ENCODE measurements around the gene IL4R.

The IL4R gene

GRCh38 chr16:27363246-27363632, 49.5 kb downstream of the IL4R start:
- no peak for DNase-seq

- DNase-seq, result no peak
Measured at GRCh38 chr16:27363797-27364196, 50.0 kb downstream of the IL4R start.

GRCh38 chr16:27364493-27365141, 50.8 kb downstream of the IL4R start:
- no peak for DNase-seq

GRCh38 chr16:27365142-27366089, 51.6 kb downstream of the IL4R start:
- DNase-seq, result no peak

- no peak for DNase-seq
Measured at GRCh38 chr16:27366687-27367460, 53.1 kb downstream of the IL4R start.

GRCh38 chr16:27367461-27368357, 53.9 kb downstream of the IL4R start:
- DNase-seq, result peak; percentile 76 to 87

- DNase-seq, result no peak
Measured at GRCh38 chr16:27368358-27368722, 54.6 kb downstream of the IL4R start.

- no peak for DNase-seq
Measured at GRCh38 chr16:27369806-27370205, 56.0 kb downstream of the IL4R start.

GRCh38 chr16:27370318-27370717, 56.5 kb downstream of the IL4R start:
- no peak for DNase-seq

- no peak for DNase-seq
Measured at GRCh38 chr16:27373312-27373711, 59.5 kb downstream of the IL4R start.

- DNase-seq, result no peak
Measured at GRCh38 chr16:27374221-27374803, 60.5 kb downstream of the IL4R start.

- peak; percentile 16 to 71 for DNase-seq
Measured at GRCh38 chr16:27374804-27375425, 61.1 kb downstream of the IL4R start.

- peak in 1 of 2 donors; percentile 7 for DNase-seq
Measured at GRCh38 chr16:27377666-27378485, 64.1 kb downstream of the IL4R start.

GRCh38 chr16:27378871-27379481, 65.2 kb downstream of the IL4R start:
- peak in 1 of 2 donors; percentile 10 for DNase-seq

GRCh38 chr16:27379919-27380318, 66.1 kb downstream of the IL4R start:
- no peak for DNase-seq

- DNase-seq, result no peak
Measured at GRCh38 chr16:27381236-27381635, 67.5 kb downstream of the IL4R start.

- DNase-seq, result no peak
Measured at GRCh38 chr16:27381974-27382855, 68.4 kb downstream of the IL4R start.

GRCh38 chr16:27383556-27384243, 69.9 kb downstream of the IL4R start:
- DNase-seq, result peak in 1 of 2 donors; percentile 90

Data from bone marrow (tissue), 2 donors.